Gastroesophageal sphincter (tissue), 4 donors: ENCODE measurements around the gene ACTN1. TPM values are rescaled to one million over a fixed set of nuclear protein-coding genes. Genes with fewer than 3 reads are reported as not detected.

Source experiments
- ATAC-seq: fragments of 150-250 bp; one replicate; pipeline ENCODE4 v1.9.1; 2016; ENCODE audit warnings: mild to moderate bottlenecking, moderate library complexity
- H3K27ac ChIP-seq, 4 donors: fragments of 200-600 bp; sonication (generic) in 3 of 4; 1 replicate in 3 of 4; 2 replicates in 1 of 4; pipeline ENCODE4 v1.5.1; 2016 to 2019
- H3K27me3 ChIP-seq: fragments of 200-600 bp; sonication (generic); one replicate; pipeline ENCODE4 v1.5.1; 2019
- H3K36me3 ChIP-seq, 2 donors: fragments of 200-600 bp; sonication (generic); one replicate each; pipeline ENCODE4 v1.5.1; 2019; ENCODE audit warnings: control low read depth in 1 of 2
- H3K4me1 ChIP-seq, 3 donors: fragments of 200-600 bp; sonication (generic); 1 replicate in 2 of 3; 2 replicates in 1 of 3; pipeline ENCODE4 v1.5.1; 2016 to 2019; ENCODE audit warnings: control low read depth in 2 of 3
- H3K4me3 ChIP-seq, 2 donors: fragments of 200-600 bp; sonication (generic); one replicate each; pipeline ENCODE4 v1.5.1; 2019; ENCODE audit warnings: mild to moderate bottlenecking in 1 of 2, moderate library complexity in 1 of 2
- H3K9me3 ChIP-seq, 3 donors: fragments of 200-600 bp; sonication (generic); one replicate each; pipeline ENCODE4 v1.5.1; 2017 to 2019; ENCODE audit warnings: control low read depth in 2 of 3
- EP300 ChIP-seq: sonication (generic); formaldehyde crosslinking; IDR thresholded peaks from one replicate; pipeline ENCODE4 v1.6.1; 2017; ENCODE audit warnings: antibody characterized with exemption, mild to moderate bottlenecking
- POLR2A ChIP-seq, 2 donors: fragments of 450-650 bp; IDR thresholded peaks; one replicate each; pipeline ENCODE4 v1.6.1; 2017; ENCODE audit warnings: antibody characterized with exemption in 2 of 2, mild to moderate bottlenecking in 2 of 2, moderate library complexity in 1 of 2
- POLR2AphosphoS5 ChIP-seq: sonication (generic); formaldehyde crosslinking; IDR thresholded peaks from one replicate; pipeline ENCODE4 v1.6.1; 2017; ENCODE audit warnings: antibody characterized with exemption
- WGBS, 2 donors: methylation state at CpG; one replicate each; pipeline ENCODE4 v1.1.5; 2018; ENCODE audit warnings: low coverage in 1 of 2; 5-methylcytosine and 5-hydroxymethylcytosine counted together
- total RNA-seq, 4 donors: library from RNA; depleted of rRNA; stranded (reverse); fragments of >200 nt; gene quantifications; one replicate each; pipeline ENCODE4 v1.1.0, GENCODE V29; 2016
- TF ChIP-seq, protein P1 (sequence below), 4 experiments: fragments of 200-600 bp in 2 of 4; fragments of 450-650 bp in 2 of 4; sonication (generic) in 1 of 4; IDR thresholded peaks; one replicate each; pipeline ENCODE4 v1.5.1; 2017 to 2019; ENCODE audit warnings: antibody characterized with exemption in 4 of 4, mild to moderate bottlenecking in 2 of 4, moderate library complexity in 2 of 4

Gene ACTN1
- total RNA-seq, 4 donors from 2014 or later: 776 to 1,910 (median 969) TPM

DNA sequence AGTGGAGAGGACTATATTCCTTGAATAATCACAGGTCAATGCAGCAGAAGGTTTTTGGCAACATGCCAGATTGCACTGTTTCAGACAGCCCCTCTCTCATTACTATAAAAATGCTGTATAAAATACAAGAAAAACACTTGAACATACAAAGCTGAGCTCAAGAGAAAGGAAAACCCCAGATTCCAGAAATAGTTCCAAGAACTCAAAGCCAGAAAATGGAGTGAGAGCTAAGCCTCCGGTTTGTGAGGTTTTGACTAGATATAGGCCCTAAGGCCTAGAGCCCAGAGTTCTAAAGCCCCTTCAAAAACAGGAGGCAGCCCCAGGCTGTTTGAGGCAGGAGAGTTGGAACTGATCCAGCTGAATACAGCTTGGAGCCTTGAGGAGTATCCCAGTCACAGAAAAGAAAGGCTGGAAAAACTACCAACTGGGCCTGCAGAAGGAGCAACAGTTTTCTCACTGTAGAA lies 29.4 kb upstream of the ACTN1 start:
- no peak for ATAC-seq
- H3K36me3 ChIP-seq: no peaks in the 10 kb centered on the region
- WGBS, 2 donors: 0 to 25% methylated on average over 1 of the region's 1 CpG
- no peak overlapping the region for H3K4me3 ChIP-seq
- H3K27me3 ChIP-seq: no peaks in the 10 kb centered on the region
- H3K4me1 ChIP-seq: peaks cover 0 to 27% (median 7%) of the 10 kb centered on the region in 3 donors
- TF ChIP-seq POLR2A (IDR thresholded peaks at IDR 0.05): no peak
- no peak for TF ChIP-seq EP300
- TF ChIP-seq, protein P1, sequence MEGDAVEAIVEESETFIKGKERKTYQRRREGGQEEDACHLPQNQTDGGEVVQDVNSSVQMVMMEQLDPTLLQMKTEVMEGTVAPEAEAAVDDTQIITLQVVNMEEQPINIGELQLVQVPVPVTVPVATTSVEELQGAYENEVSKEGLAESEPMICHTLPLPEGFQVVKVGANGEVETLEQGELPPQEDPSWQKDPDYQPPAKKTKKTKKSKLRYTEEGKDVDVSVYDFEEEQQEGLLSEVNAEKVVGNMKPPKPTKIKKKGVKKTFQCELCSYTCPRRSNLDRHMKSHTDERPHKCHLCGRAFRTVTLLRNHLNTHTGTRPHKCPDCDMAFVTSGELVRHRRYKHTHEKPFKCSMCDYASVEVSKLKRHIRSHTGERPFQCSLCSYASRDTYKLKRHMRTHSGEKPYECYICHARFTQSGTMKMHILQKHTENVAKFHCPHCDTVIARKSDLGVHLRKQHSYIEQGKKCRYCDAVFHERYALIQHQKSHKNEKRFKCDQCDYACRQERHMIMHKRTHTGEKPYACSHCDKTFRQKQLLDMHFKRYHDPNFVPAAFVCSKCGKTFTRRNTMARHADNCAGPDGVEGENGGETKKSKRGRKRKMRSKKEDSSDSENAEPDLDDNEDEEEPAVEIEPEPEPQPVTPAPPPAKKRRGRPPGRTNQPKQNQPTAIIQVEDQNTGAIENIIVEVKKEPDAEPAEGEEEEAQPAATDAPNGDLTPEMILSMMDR (IDR thresholded peaks at IDR 0.05): no peak
- TF ChIP-seq POLR2AphosphoS5: no peak
- peak overlapping the region in 2 of 4 donors; percentile 4 to 43 for H3K27ac ChIP-seq
- H3K9me3 ChIP-seq: no peaks in the 10 kb centered on the region

DNA sequence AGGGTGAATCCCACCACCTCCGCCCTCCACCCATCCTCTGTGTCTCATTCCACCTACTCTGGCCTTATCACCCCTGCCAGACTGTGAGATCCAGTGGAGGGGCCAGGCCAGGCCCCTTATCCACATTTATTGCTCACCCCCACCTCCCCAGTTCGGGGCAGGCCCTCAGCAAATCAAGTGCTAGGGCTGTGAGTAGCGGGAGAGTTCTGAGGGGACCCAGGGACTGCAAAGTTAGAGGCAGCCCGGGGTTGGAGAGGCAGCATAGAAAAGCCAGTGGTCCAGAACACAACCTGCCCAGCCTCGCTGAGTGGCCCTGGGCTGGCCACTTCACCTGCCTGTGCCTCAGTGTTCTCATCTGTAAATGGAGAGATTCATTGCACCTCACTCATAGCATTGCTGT lies 27.2 kb upstream of the ACTN1 start:
- TF ChIP-seq, protein P1 (IDR thresholded peaks at IDR 0.05): no peak
- no peak for TF ChIP-seq POLR2A (IDR thresholded peaks at IDR 0.05)
- ATAC-seq: no peak

DNA sequence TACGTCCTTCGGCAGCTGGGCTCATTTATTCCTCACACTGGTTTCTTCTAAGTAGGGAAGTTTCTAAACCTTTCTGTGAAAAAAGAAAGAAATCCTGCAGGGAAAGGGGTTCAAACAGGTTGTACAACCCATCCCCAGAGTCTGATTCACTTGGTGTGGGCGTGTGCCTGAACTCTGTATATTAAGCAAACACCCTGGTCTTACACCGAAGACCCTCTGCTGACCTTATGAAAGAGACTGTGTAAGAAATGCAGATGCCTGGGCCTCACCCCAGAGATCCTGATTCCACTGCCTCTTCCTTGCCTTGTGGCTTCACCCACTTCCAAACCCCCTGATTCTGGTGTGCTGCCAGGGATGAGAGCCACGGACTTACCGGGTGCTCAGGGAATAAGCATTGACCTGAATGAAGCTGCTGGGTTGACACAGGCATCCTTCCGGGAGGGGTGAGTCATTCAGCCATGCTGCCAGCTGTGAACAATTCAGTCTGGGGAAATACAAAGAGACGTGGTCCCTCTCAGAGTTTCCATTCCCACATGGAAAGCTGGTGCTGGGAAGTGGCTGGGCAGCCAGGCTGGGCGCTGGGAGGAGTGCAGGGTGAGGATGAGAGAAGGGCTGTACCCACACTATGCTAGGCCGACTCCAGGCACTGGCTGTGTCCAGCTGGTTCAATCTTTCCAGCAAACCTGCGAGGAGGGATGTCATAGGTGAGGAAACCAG lies 26.5 kb upstream of the ACTN1 start:
- Histone ChIP-seq H3K9me3 (no peaks in the 10 kb centered on the region), H3K4me1 (peaks cover 0 to 27% (median 7%) of the 10 kb centered on the region in 3 donors), H3K27me3 (no peaks in the 10 kb centered on the region), H3K4me3 (no peak overlapping the region), H3K36me3 (no peaks in the 10 kb centered on the region), H3K27ac (peak overlapping the region in 3 of 4 donors; percentile 39 to 73 (median 72))
- TF ChIP-seq EP300 (no peak), POLR2AphosphoS5 (peak; percentile 95)
- TF ChIP-seq, protein P1 (IDR thresholded peaks at IDR 0.05): no peak
- WGBS, 2 donors: 33 to 48% methylated on average over 7 of the region's 11 CpGs
- peak; percentile 92 for ATAC-seq

More for the DNA sequence above, 27.2 kb upstream of the ACTN1 start:
- WGBS, 2 donors: 100% methylated on average over 1 of the region's 5 CpGs; no CpG with 5 or more reads in 1 of the 2 donors
- Histone ChIP-seq H3K4me3 (no peak overlapping the region), H3K4me1 (peaks cover 0 to 27% (median 7%) of the 10 kb centered on the region in 3 donors), H3K36me3 (no peaks in the 10 kb centered on the region), H3K9me3 (no peaks in the 10 kb centered on the region), H3K27ac (peak overlapping the region in 3 of 4 donors; percentile 39 to 73 (median 72)), H3K27me3 (no peaks in the 10 kb centered on the region)

DNA sequence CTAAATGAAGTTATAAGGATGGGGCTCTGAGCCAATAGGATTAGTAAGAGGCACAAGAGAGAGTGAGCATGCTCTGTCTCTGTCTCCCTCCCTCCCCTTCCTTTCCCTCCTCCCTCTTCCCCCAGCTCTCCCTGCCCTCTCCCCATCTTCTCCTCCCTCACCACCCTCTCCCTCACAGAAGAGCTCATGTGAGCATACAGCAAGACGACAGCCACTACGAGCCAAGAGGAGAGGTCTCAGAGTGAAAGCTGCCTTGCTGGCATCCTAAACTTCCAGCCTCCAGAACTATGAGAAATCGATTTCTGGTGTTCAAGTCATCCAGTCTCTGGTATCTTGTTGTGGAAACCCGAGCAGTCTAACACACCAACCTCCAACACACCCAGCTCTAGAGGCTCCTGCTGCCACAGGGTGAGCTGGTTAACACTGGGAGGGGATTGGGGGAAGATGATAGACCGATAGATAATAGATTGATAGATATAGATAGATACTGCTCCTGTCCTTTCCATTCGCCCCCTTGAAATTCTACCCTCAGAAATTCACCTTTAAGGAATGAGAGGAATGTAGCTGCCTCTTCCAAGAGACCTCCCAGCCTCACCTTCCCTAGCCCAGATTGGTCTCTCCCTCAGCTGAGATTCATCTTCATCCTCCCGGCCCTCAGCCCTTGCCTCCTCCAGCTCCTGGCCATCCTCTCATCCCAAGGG lies 25.8 kb upstream of the ACTN1 start:
- no peaks in the 10 kb centered on the region for H3K36me3 ChIP-seq
- TF ChIP-seq, protein P1 (IDR thresholded peaks at IDR 0.05): no peak
- TF ChIP-seq EP300 (no peak), POLR2AphosphoS5 (no peak), POLR2A (IDR thresholded peaks at IDR 0.05) (no peak)
- H3K9me3 ChIP-seq: no peaks in the 10 kb centered on the region
- 60 to 61% methylated on average over 6 of the region's 7 CpGs for whole genome bisulfite sequencing, 2 donors
- no peak overlapping the region for H3K4me3 ChIP-seq
- peak overlapping the region in 2 of 4 donors; percentile 6 to 72 for H3K27ac ChIP-seq
- H3K27me3 ChIP-seq: no peaks in the 10 kb centered on the region
- no peak for ATAC-seq
- H3K4me1 ChIP-seq: peaks cover 0 to 27% (median 7%) of the 10 kb centered on the region in 3 donors
